Urothelium cell line (cell line): ENCODE results near the gene WWOX.
"Not testable (repeated sequence)": the region's sequence is repeated elsewhere in the genome, so short reads cannot be mapped to it uniquely, and the experiment has no call there.

Experiments used
- DNase-seq: peaks from one replicate; pipeline ENCODE4 v3.0.0; 2011; ENCODE audit warnings: low spot score, mixed read lengths
- FAIRE-seq: peaks from 2 replicates; lab custom pipeline; 2011; peaks lifted over from hg19 to GRCh38; lab: Jason Lieb, UNC

Gene WWOX

GRCh38 chr16:79009896-79010295 is 910.4 kb downstream of the WWOX start:
- no peak for FAIRE-seq
- DNase-seq, result no peak

DNA sequence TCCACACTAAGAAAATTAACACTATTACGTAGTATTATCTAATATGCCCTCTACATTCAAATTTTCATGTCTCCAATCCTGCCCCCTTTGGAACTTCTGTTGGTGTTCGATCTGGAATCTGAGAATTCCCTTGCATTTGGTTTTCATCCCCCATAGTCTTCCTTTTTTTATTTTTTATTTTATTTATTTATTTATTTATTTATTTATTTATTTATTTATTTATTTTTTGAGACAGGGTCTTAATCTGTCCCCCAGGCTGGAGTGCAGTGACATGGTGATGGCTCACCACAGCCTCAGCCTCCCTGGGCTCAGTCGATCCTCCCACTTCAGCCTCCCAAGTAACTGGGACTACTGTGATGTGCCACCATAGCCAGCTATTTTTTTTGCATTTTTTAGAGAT is 911.8 kb downstream of the WWOX start:
- DNase-seq (no peak), FAIRE-seq (no peak)

- DNase-seq (no peak), FAIRE-seq (no peak)
Observed at GRCh38 chr16:79012671-79013434, 913.4 kb downstream of the WWOX start.

DNA sequence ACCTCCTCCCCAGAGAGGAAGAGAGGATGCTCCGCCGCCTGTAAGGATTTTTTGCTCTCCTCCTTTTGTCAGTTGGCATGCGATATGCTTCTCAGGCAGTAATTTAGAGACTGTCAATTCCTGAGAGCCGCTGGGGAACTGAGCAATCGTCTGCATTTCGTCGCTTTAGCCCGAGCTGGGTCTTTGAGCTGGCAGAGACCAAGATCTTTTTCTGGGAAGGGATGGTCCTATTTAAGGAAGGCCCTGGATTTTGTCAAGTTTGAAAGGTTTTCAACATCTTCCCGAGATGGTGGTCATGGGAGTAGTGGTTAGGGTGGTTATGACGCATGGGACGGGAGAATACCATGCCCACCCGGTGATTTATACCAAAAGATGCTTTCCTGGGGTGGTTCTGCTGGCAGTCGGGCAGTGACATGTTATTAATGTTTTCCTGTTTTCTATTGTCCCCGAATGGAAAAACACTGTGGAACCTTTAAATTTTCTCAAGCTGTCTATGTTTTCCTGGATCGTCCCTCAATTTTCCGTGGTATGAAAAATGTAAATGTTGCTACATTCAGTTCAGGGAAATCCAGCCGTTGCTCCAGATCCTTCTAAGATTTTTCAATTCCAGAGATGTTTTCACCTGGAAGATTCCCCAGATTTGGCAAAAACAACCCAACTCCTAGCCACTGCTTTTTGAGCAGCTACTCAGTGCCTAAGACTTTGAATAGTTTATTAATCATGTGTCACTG is 914.6 kb downstream of the WWOX start:
- FAIRE-seq, result no peak

DNA sequence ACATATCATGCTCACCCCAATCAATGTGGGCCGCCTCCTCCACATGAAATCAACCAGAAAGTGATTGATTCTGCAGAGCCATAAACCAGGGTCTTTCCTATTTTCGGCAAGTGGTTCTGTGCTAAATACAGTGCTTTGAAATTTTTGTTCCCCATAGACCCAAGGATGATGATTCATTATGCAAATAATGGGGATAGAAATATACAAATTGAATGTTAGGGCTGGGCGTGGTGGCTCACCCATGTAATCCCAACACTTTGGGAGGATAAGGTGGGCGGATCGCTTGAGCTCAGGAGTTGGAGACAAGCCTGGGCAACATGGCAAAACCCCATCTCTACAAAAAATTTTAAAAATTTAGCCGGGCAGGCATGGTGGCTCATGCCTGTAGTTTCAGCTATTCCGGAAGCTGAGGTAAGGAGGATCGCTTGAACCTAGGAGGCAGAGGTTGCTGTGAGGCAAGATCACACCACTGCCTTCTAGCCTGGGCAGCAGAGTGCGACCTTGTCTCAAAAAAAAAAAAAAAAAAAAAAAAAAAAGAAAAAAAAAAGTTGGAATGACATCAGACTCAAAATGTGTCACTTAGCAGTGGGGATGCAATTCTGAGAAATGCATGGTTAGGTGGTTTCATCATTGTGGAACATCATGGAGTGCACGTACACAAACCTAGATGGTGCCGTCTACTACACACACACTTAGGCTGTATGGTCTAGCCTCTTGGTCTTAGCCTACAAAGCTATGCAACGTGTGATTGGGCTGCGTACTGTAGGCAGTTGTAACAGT is 919.4 kb downstream of the WWOX start:
- DNase-seq (no peak), FAIRE-seq (no peak)

More for the DNA sequence above, 914.6 kb downstream of the WWOX start:
- no peak for DNase-seq

DNA sequence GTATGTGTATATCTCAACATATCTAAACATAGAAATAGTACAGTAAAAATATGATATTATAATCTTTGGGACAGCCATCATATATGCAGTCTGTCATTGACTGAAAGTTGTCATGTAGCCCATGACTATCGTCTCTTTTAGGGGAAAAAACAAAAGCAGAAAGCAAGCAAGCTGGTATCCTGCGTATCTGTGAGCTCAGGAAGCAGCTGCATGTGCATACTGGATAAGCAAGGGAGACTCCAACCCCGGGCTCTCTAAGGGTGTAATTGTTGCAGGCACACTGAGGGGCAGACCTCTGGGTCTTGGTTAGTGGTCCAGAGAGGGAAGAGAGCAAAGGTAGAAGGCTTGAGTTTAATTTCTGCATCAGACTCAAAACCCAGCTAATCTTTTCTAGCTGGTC is 920.0 kb downstream of the WWOX start:
- no peak for DNase-seq
- FAIRE-seq, result no peak

- FAIRE-seq (no peak), DNase-seq (no peak)
Observed at GRCh38 chr16:79021991-79022630, 922.7 kb downstream of the WWOX start.

DNA sequence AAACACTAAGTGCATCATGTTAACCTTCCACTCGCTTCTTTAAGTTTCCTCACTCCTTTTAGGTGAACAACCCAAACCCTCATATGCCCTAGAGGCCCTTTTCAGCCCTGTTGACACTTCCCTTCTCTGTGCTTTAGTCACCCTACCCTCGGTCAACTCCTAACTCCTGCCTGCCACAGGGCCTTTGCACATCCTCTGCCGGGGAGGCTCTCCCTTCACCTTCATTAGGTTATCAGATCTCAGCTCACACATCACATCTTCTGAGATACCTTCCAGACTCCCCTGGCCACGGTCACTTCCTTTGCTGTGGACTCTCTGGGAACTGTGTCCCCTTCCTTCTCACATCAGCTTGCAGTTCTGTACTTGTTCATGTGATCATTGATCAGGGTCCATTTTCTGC is 926.7 kb downstream of the WWOX start:
- DNase-seq (no peak), FAIRE-seq (no peak)

- FAIRE-seq (no peak), DNase-seq (no peak)
Observed at GRCh38 chr16:79036541-79036940, 937.1 kb downstream of the WWOX start.

DNA sequence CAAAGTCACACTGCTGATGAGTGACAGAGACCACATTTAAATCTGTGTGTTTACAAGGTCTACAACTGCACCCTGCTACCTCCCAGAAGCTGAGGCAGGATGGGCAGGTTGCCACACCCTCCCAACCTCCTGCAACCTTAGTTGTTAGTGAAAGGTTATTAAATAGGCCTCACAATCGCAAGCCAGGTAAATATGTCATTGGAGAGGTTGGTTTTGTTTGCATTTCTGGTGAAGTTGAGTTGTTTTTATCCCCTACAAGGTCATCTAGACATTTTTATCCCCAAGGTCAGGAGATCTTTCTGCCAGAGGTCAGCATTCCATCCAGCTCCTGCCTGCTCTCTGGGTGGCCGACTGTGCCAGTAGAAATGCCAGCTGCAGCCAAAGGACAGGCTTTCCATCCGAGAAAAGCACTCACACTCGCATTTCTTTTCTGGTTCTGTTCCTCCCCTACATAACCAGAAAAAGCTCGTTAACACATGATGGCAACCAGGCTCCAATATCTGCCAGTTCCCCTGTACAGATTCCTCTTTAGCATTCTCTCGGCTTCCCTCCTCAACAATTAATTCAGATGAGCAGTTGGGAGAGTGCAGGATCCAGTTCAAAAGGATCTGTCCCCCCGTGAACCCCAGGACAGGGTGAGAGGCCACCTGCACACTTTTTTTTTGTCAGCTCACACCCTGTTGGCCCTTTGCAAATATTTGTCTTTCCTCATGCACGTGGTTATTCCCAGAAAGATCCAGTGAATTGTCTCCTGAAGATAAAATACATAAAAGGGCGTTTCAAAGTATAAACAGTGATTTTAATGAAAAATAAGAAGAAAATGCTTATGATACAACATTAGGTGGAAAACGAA is 938.3 kb downstream of the WWOX start:
- FAIRE-seq, result no peak

GRCh38 chr16:79041206-79041605 is 941.8 kb downstream of the WWOX start:
- FAIRE-seq (no peak), DNase-seq (no peak)

More for the DNA sequence above, 938.3 kb downstream of the WWOX start:
- no peak for DNase-seq

DNA sequence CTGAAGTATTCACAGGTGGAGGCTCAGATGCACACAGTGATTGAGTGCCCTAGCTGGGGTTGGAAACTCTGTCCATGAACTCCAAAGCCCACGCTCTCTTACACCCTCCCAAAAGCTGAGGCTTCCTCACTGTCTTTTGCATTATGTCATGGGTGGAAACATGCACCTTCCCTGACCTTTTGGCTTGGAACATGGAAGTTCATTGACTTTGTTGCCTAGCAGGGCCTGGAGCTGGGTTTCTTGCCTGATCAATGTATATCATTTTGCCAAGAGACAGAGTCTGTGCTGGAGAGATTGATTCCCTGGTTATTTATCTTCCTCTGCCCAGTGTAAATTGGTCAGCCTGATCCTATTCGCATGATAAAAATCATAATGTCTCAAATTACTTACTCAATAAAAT is 942.7 kb downstream of the WWOX start:
- DNase-seq (no peak), FAIRE-seq (no peak)

DNA sequence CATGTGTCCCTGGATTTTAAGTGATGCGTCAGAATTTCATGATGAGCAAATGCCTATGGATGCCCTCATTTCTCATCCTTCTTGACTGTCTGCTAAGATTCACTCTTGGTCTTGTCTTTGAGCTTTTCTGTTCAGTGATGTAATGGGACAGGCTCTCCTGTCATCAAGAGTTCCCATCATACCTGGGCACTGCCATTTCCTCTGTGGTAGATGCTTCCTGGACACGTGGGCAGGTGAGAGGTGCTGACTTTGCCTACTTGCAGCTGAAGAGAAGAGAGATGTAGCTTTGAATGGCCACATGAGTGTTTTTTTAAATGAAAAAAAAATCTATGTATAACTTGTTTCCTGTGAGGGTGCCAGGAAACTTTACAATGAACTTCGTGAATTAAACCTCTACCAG is 943.4 kb downstream of the WWOX start:
- no peak for DNase-seq
- FAIRE-seq, result no peak

DNA sequence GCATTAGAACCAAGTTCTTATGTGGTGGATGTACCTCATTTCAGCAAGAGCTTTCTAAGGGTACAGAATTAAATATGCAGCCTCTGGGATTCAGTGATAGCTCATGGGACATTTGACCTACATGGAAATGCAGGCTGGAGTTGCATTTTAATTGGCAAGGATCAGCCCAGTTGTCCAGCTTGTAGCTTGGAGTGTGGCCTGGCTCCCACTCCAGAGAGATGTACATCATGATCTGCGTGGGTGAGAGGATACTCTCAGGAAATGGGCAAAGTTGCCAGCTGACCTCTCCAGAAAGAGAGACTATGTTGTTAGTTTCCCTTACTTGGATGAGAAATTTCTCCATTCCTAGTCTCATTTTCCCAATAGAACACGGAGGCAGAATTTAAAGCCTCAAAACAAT is 945.7 kb downstream of the WWOX start:
- DNase-seq (no peak), FAIRE-seq (no peak)

- DNase-seq, result no peak
- FAIRE-seq, result no peak
Observed at GRCh38 chr16:79047337-79047736, 947.9 kb downstream of the WWOX start.

GRCh38 chr16:79049040-79049439 is 949.6 kb downstream of the WWOX start:
- no peak for FAIRE-seq
- DNase-seq, result no peak

GRCh38 chr16:79050063-79050462 is 950.6 kb downstream of the WWOX start:
- no peak for FAIRE-seq
- DNase-seq, result no peak

DNA sequence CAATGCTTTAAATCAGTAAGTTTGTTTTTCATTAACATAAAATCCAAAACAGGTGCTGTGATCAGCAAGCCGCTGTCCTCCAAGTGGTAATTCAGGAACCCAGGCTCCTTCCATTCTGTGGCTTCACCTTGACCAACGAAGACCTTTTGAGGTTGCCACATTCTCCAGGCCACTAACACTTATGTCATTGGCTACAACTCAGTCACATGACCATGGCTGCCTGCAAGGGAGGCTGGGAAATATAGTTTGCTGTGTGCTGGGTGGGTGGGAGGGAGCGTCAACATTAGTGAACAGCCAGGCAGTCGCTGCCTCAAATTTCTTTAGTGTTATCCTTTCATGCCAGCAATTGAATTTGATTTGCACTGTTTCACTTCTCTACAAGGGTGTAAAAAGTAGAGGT is 951.9 kb downstream of the WWOX start:
- FAIRE-seq (no peak), DNase-seq (no peak)

GRCh38 chr16:79052198-79052597 is 952.7 kb downstream of the WWOX start:
- not testable (repeated sequence) for FAIRE-seq, DNase-seq

- FAIRE-seq (no peak), DNase-seq (no peak)
Observed at GRCh38 chr16:79053577-79053976, 954.1 kb downstream of the WWOX start.
